Activated CD8-positive, alpha-beta T cell treated with anti-CD3 and anti-CD28 coated beads, Interleukin-2, amount 10 ng/mL, durations not matched to agents 7 days and 5 days (primary cell): ENCODE results near the gene CKMT1A. TPM values are rescaled to one million over a fixed set of nuclear protein-coding genes. Genes with fewer than 3 reads are reported as not detected.
"Not testable (repeated sequence)": the region's sequence is repeated elsewhere in the genome, so short reads cannot be mapped to it uniquely, and the experiment has no call there.

Experiments used
- ATAC-seq: fragments of 150-1000 bp; cut with Tn5 transposase; one replicate; pipeline ENCODE4 v1.10.0; 2021; ENCODE audit warnings: moderate library complexity
- CTCF ChIA-PET: fragments of 350-600 bp; sonication (Branson Sonifier 250); formaldehyde crosslinking; loops from one replicate; lab custom pipeline; 2021; ENCODE audit warnings: antibody characterized with exemption; lab: Charles Lee
- POLR2A ChIA-PET: fragments of 350-600 bp; sonication (Branson Sonifier 250); formaldehyde crosslinking; loops from one replicate; lab custom pipeline; 2021; ENCODE audit warnings: antibody characterized with exemption; lab: Charles Lee
- DNase-seq: peaks from one replicate; pipeline ENCODE4 v3.0.0-alpha.2; 2020
- H3K27ac Mint-ChIP-seq: one replicate; pipeline ENCODE4 v1.8.0; 2021; ENCODE audit warnings: mild to moderate bottlenecking, mixed read lengths
- H3K27me3 Mint-ChIP-seq: one replicate; pipeline ENCODE4 v1.8.0; 2021; ENCODE audit warnings: low read depth, mixed read lengths
- H3K36me3 Mint-ChIP-seq: one replicate; pipeline ENCODE4 v1.8.0; 2021; ENCODE audit warnings: low read depth, mixed read lengths
- H3K4me1 Mint-ChIP-seq: one replicate; pipeline ENCODE4 v1.8.0; 2021; ENCODE audit warnings: low read depth, mixed read lengths
- H3K4me3 Mint-ChIP-seq: one replicate; pipeline ENCODE4 v1.8.0; 2021; ENCODE audit warnings: mild to moderate bottlenecking, mixed read lengths
- H3K9me3 Mint-ChIP-seq: one replicate; pipeline ENCODE4 v1.8.0; 2022; ENCODE audit warnings: mixed read lengths; ENCODE audit not compliant: insufficient read depth
- total RNA-seq, 2 experiments: library from RNA; stranded (reverse); gene quantifications; one replicate each; pipeline ENCODE4 v1.2.3, GENCODE V29; 2021

The CKMT1A gene
- total RNA-seq, result not detected

GRCh38 chr15:43693148-43694022, at the start of gene CKMT1A:
TSS of gene CKMT1A (plus strand) at chr15:43693859. CDS start at chr15:43694051, 192 bp downstream.
- H3K36me3 Mint-ChIP-seq, DNase-seq, H3K4me3 Mint-ChIP-seq, CTCF ChIA-PET, H3K9me3 Mint-ChIP-seq, POLR2A ChIA-PET, H3K4me1 Mint-ChIP-seq, H3K27ac Mint-ChIP-seq: not testable (repeated sequence)
- peaks cover 10% of the 10 kb centered on the region for H3K27me3 Mint-ChIP-seq
- peak; percentile 35 for ATAC-seq

DNA sequence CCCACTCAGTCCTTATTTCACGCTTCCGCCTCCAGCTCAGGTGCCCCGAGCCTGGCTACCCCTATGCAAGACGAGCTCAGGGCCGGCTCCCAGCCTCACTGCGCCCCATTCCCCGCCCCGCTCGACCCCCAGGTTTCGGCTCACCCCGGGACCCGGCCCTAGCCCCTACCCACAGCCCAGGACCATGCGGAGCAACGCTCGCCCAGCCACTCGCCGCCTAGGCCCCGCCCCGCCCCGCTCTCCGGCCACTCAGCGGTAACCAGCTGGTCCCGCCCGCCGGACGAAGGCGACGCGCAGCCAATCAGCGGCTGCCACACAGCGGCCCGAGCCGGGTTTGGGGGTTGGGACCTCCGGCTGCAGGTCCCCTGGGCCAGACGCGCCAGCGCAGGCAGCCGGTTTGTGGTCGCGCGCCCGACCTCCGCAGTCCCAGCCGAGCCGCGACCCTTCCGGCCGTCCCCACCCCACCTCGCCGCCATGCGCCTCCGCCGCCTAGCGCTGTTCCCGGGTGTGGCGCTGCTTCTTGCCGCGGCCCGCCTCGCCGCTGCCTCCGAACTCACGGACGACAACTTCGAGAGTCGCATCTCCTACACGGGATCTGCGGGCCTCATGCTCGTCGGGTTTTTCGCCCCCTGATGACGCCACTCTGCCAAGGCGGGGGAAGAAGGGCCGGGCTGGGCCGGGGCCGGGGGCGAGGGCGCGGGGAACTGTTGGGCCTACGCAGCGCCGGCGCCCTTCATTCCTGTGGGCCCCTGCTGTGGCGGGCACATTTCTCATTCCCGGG, 44.8 kb upstream of the CKMT1A start, which contains the start of gene CATSPER2:
Gene CATSPER2 (minus strand): TSS at position 196 of the 781 bp plus-strand sequence. CDS start 783 bp downstream, outside the sequence.
- no peaks in the 10 kb centered on the region for H3K9me3 Mint-ChIP-seq
- no peak within 1 kb of the TSS for H3K4me3 Mint-ChIP-seq
- no peaks in the 10 kb centered on the region for H3K4me1 Mint-ChIP-seq
- H3K27ac Mint-ChIP-seq, result no peak within 1 kb of the TSS
- ATAC-seq, result peak; percentile 44
- no peak for DNase-seq
- ChIA-PET CTCF (no interaction called here), POLR2A (no interaction called here)
- no peaks in the 10 kb centered on the region for H3K27me3 Mint-ChIP-seq
- H3K36me3 Mint-ChIP-seq, result peaks cover 9% of the 10 kb centered on the region

GRCh38 chr15:43649430-43649926, 44.2 kb upstream of the CKMT1A start:
- H3K4me3 Mint-ChIP-seq, H3K36me3 Mint-ChIP-seq, H3K27ac Mint-ChIP-seq, ATAC-seq, POLR2A ChIA-PET, CTCF ChIA-PET, H3K9me3 Mint-ChIP-seq, H3K4me1 Mint-ChIP-seq, DNase-seq, H3K27me3 Mint-ChIP-seq: not testable (repeated sequence)

DNA sequence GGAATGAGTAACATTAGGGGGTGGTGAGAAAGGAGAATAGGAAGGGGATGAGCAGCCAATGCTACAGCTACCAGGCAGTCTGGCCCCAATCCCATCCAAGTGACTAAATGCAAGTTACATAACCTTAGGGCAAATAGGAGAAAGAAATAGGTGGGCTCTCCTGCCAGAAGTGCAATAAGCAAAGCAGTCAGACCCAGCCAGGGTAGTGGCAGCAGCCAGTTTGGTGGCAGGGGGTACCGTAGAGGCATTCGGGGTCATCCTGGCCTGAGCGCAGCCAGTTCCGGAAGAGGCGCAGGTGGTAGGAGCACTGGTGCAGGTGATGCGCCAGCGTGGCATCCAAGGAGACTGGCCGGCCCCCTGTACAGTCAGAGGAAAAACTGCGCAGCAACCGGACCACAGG, 33.9 kb upstream of the CKMT1A start:
- H3K4me3 Mint-ChIP-seq, CTCF ChIA-PET, H3K4me1 Mint-ChIP-seq, POLR2A ChIA-PET, H3K27ac Mint-ChIP-seq, H3K27me3 Mint-ChIP-seq, H3K9me3 Mint-ChIP-seq, ATAC-seq, H3K36me3 Mint-ChIP-seq, DNase-seq: not testable (repeated sequence)

GRCh38 chr15:43662293-43662692, 31.4 kb upstream of the CKMT1A start:
- CTCF ChIA-PET, POLR2A ChIA-PET, H3K36me3 Mint-ChIP-seq, H3K4me3 Mint-ChIP-seq, ATAC-seq, H3K27me3 Mint-ChIP-seq, DNase-seq, H3K27ac Mint-ChIP-seq, H3K4me1 Mint-ChIP-seq, H3K9me3 Mint-ChIP-seq: not testable (repeated sequence)

GRCh38 chr15:43663333-43663732, 30.3 kb upstream of the CKMT1A start:
- H3K4me3 Mint-ChIP-seq, CTCF ChIA-PET, H3K9me3 Mint-ChIP-seq, H3K36me3 Mint-ChIP-seq, H3K4me1 Mint-ChIP-seq, ATAC-seq, POLR2A ChIA-PET, DNase-seq, H3K27ac Mint-ChIP-seq, H3K27me3 Mint-ChIP-seq: not testable (repeated sequence)

DNA sequence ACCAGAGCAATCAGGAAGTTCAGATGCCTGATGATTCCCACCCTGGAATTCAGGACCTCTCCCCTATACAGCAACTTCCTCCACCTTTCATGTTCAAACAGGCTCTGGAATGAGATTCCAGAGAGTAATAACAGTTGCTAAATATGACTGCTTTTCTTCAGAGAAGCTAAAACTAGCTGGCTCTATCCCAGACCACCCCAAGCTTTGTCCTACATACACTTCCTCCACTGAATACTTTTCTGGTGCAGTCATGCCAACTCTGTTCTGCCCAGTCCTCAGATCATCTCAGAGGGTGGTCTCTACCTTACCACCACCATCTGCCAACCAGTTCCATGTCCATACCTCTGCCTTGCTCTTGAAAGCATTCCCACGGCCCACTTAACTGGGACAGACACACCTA, 27.5 kb upstream of the CKMT1A start:
- H3K9me3 Mint-ChIP-seq, H3K27me3 Mint-ChIP-seq, DNase-seq, H3K4me3 Mint-ChIP-seq, H3K36me3 Mint-ChIP-seq, CTCF ChIA-PET, POLR2A ChIA-PET, ATAC-seq, H3K27ac Mint-ChIP-seq, H3K4me1 Mint-ChIP-seq: not testable (repeated sequence)

- ATAC-seq, CTCF ChIA-PET, H3K27ac Mint-ChIP-seq, POLR2A ChIA-PET, H3K9me3 Mint-ChIP-seq, H3K36me3 Mint-ChIP-seq, H3K4me1 Mint-ChIP-seq, H3K27me3 Mint-ChIP-seq, DNase-seq, H3K4me3 Mint-ChIP-seq: not testable (repeated sequence)
Measured at GRCh38 chr15:43674175-43674574, 19.5 kb upstream of the CKMT1A start.

DNA sequence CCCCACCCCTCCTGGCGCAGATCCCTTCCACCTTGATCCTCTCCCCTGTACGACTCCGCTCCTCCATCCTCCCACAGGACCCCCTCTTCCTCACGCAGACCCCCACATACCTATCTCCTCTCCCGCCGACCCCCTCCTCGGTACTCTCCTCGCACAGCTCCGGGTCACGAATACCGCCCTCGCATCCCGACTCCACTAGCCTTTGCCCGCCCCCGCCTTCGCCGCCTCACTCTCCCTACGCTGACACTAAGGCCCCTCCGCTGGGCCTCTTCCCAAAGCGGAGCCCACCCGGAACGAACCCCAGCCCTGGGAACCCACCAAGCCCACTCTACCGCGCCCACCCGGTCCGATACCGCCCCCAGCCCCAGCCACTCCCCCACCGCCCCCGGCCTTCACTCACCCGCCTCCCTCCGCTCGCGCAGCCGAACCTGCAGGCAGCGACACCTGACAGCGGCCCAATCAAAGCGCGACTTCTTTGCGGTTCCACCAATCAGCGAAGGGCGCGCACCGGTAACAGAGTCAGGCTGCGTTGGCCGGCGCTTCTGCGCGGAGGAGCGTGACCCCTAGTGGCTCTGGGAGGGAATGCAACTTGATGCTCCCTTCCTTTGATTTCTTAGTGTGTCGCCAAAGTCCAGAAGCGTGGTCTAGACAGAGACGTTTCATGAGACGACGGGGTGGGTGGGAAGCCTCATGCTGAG, 3.9 kb upstream of the CKMT1A start:
- H3K9me3 Mint-ChIP-seq, POLR2A ChIA-PET, H3K27me3 Mint-ChIP-seq, H3K36me3 Mint-ChIP-seq, CTCF ChIA-PET, DNase-seq, H3K4me3 Mint-ChIP-seq, H3K4me1 Mint-ChIP-seq, H3K27ac Mint-ChIP-seq: not testable (repeated sequence)
- ATAC-seq, result peak; percentile 99

DNA sequence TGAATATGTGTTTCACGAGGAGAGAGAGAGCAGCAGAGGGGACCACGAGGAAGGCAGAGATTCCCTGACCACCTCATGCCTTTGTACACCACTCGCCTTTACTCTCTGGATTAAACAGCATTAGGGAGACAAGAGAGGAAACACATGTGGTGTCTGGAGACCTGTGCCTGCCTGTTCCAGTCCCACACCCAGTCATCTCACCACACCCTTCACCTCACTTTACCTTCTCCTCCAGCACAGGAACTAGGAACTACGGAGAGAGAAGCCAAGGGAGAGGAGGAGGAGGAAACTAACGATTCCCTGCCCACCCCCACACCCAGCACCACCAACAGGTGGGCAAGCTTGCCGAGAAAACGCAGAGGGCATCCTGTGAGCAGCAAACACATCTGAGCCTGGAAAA, 980 bp upstream of the CKMT1A start:
- CTCF ChIA-PET, H3K36me3 Mint-ChIP-seq, H3K4me3 Mint-ChIP-seq, ATAC-seq, H3K9me3 Mint-ChIP-seq, POLR2A ChIA-PET, H3K4me1 Mint-ChIP-seq, H3K27ac Mint-ChIP-seq, DNase-seq: not testable (repeated sequence)
- H3K27me3 Mint-ChIP-seq, result peaks cover 10% of the 10 kb centered on the region

DNA sequence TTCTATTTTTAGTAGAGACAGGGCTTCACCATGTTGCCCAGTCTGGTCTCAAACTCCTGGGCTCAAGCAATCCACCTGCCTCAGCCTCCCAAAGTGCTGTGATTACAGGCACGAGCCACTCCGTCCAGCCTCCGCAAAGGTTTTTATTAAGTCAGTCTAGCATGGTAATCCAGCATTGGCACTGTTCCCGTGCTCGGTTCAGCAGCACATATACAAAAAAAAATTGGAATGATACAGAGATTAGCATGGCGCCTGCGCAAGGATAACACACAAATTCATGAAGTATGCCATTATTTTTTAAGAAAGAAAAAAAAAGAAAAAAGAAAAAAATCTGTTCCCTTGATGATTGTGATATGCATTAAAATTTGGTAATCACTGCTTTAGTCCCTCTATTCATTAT, 8.5 kb downstream of the CKMT1A start:
- DNase-seq (no peak), ATAC-seq (no peak)
- Mint-ChIP-seq H3K4me1 (no peaks in the 10 kb centered on the region), H3K9me3 (no peaks in the 10 kb centered on the region), H3K27ac (no peak overlapping the region), H3K27me3 (peaks cover 5% of the 10 kb centered on the region), H3K36me3 (no peaks in the 10 kb centered on the region), H3K4me3 (no peak overlapping the region)
- ChIA-PET POLR2A (no interaction called here), CTCF (no interaction called here)
